ENCODE data around the gene SLC10A3.
A peak's percentile ranks its signal among the peaks of the same experiment; 100 is the strongest.

Gene SLC10A3

DNA sequence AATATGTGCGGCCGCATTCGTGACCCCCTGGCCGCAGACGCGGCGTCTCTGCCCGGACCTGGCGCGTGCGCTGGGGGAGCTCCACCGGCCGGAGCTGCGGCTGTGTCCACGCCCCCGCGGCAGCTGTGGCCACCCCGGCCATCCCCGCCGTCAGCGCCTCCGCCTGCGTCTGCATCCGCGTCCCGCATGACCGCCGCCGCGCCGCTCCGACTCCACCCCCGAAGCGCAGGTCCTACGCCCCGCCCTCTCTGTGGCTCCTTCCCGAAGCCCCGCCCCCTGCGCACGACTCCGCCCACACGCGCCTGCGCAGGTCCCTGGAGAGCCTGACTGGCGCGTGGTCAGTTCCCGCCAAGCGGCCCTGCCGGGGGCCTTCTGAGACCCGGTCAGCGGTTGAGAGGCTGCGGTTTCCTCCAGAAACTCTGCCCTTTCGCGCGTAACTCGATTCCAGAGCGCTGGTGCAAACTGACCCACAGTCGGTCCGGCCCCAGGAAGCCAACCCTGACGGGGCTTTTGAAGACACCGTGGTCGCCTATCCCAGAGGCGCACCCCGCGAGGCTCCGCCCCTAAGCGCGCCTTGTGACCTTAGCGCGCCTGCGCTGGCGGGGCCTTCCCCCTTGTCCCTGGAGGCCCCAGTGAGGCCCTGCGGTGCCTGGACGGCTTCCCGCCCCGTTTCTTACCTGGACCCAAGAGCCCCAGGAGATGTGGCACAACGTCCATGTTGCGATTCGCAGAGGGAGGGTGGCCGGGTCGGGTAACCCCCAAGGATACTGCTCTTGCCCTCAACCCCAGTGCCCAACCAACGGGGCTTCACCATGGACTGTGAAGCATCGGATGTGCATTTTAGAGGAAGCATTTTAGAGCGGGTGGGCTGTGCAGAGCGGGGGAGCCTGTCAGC is 11.5 kb downstream of the SLC10A3 start, which contains the start of gene LAGE3:
LAGE3 (minus strand) TSS at position 554 of the 895 bp plus-strand sequence; CDS start at position 188, 366 bp downstream.
- Histone ChIP-seq H3K27me3 (ENCODE audit: control insufficient read depth, insufficient read depth, low read length) (no peaks in the 10 kb centered on the region), H3K9ac (ENCODE audit: low read depth, low read length) (peak within 1 kb of the TSS; percentile 37), H3K4me3 (ENCODE audit: low read depth, low read length) (peak within 1 kb of the TSS; percentile 66)

DNA sequence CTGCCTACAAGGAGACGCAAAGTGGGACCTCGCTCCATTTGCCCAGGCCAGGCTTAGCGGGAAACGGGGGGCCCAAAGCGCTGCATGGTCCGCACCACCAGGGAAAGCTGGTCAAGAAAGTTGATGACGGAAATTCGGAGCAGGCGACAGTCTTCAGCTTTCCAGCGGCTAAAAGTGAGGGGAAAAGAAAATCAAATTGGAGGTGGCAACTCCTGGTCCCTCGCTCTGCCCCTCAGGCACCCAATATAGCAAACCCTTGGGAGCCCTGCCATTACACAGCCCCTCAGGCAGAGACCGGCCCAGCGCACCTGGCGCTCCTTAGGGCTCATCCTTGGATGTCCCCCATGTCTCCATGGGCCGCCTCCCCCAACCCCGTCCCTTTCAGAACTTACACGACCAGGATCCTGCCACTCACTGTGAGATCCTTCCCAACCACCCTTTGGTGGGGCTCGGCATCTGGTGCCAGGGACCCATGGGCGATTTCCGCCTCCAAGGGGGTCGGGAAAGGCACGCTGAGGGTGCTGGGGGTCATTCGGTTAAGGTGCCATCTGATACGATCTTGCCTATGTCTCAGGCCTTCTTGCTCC is 12.4 kb downstream of the SLC10A3 start:
- H3K4me3 ChIP-seq (ENCODE audit: low read depth, low read length), result peak overlapping the region; percentile 66
- H3K9ac ChIP-seq (ENCODE audit: low read depth, low read length), result peak overlapping the region; percentile 37
- H3K9me3 ChIP-seq (ENCODE audit: control insufficient read depth, insufficient read depth, low read length), result no peaks in the 10 kb centered on the region
- H3K27me3 ChIP-seq (ENCODE audit: control insufficient read depth, insufficient read depth, low read length), result no peaks in the 10 kb centered on the region
- no peaks in the 10 kb centered on the region for H3K4me1 ChIP-seq (ENCODE audit: control insufficient read depth, insufficient read depth, low read length)
- H3K36me3 ChIP-seq (ENCODE audit: control insufficient read depth, insufficient read depth, low read length), result peaks cover 7% of the 10 kb centered on the region

More for the DNA sequence above, 11.5 kb downstream of the SLC10A3 start, which contains the start of gene LAGE3:
- Histone ChIP-seq H3K36me3 (ENCODE audit: control insufficient read depth, insufficient read depth, low read length) (peaks cover under 1% of the 10 kb centered on the region), H3K4me1 (ENCODE audit: control insufficient read depth, insufficient read depth, low read length) (no peaks in the 10 kb centered on the region), H3K9me3 (ENCODE audit: control insufficient read depth, insufficient read depth, low read length) (peaks cover 5% of the 10 kb centered on the region)

DNA sequence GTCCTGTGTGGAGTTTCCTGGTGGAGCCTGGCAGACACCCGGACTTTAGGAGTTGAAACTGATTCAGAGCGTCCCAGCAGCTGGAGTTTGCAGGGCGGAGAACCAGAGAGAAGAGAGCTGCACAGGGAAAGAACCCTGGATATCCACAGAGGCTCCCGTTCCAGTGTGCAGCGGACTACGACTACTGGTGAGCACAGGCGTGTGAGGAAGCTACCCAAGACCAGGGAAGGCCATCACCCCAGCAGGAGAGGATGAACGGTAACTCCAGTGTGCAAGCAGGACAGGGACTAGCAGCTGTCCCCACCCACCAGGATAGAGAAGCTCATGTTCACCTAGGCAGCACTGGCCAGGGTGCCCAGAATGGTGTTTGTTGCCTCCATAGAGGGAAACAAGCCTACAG is 13.6 kb downstream of the SLC10A3 start:
- Histone ChIP-seq H3K9ac (ENCODE audit: low read depth, low read length) (no peak overlapping the region), H3K27me3 (ENCODE audit: control insufficient read depth, insufficient read depth, low read length) (no peaks in the 10 kb centered on the region), H3K36me3 (ENCODE audit: control insufficient read depth, insufficient read depth, low read length) (peaks cover 13% of the 10 kb centered on the region), H3K9me3 (ENCODE audit: control insufficient read depth, insufficient read depth, low read length) (no peaks in the 10 kb centered on the region), H3K4me1 (ENCODE audit: control insufficient read depth, insufficient read depth, low read length) (no peaks in the 10 kb centered on the region), H3K4me3 (ENCODE audit: low read depth, low read length) (no peak overlapping the region)

DNA sequence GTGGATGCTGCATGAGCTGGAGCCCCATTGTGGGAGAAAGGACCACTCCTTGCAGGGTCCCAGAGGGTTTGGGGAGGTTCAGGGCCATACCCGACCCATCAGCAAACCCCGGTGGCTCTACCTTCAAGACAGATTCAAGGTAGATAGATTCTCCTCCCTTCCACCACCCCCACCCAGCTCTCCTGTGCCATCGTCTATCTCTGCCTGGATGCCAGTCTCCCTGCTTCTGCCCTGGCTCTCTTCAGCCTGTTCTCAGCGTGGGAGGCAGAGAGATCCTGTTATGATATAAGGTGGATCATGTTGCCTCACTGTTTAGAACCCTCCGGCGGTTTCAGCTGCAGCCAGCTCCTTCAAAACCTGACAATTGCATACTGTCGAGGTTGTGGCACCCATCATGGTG is 16.7 kb downstream of the SLC10A3 start:
- H3K27me3 ChIP-seq (ENCODE audit: control insufficient read depth, insufficient read depth, low read length), result no peaks in the 10 kb centered on the region
- no peaks in the 10 kb centered on the region for H3K9me3 ChIP-seq (ENCODE audit: control insufficient read depth, insufficient read depth, low read length)
- H3K9ac ChIP-seq (ENCODE audit: low read depth, low read length), result no peak overlapping the region
- no peaks in the 10 kb centered on the region for H3K4me1 ChIP-seq (ENCODE audit: control insufficient read depth, insufficient read depth, low read length)
- no peak overlapping the region for H3K4me3 ChIP-seq (ENCODE audit: low read depth, low read length)
- peaks cover 36% of the 10 kb centered on the region for H3K36me3 ChIP-seq (ENCODE audit: control insufficient read depth, insufficient read depth, low read length)

DNA sequence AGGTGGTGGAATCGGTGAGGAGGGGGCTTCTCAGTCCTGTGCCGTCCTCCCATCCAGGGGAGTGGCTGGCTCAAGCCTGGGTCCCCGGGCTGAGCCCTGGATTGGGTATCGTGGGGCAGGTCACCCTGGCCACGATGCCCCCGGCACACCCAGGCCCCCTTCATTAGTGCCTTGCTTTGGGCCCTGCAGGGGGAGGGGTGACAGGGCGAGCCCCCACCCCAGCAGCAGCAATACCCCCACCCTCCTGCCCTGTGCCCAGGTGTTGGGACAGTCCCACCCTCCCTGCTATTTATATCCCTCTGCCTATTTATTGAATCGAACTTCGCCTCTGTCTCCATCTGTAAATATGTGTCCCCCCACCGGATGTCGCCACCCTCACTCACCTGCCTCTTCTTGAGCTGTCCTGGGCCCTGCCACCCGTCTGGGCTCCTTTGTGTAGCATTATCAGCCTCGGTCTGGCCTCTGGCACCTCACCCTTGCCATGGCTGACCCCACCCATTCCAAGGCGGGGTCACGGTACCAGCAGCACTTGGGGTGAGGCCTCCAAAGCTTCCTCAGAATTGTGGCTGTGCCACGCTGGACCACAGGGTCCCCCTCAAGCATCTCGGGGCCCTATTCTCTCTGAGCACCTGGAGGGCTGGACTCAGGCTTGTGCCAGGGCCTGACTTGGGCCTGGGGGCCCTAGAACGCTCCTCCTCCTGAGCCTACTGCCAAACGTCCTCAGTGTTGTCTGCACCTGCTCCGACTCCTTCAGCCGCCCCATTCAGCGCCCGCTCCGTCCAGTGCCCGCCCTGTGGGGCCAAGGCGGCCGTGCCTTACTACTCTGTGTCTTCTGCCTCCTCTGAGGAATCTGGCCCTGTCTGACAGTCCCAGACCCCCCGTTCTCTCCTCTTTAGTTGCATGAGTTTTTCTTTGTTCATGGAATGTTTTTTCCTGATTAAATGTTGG is 17.5 kb downstream of the SLC10A3 start:
- peaks cover 43% of the 10 kb centered on the region for H3K36me3 ChIP-seq (ENCODE audit: control insufficient read depth, insufficient read depth, low read length)
- H3K27me3 ChIP-seq (ENCODE audit: control insufficient read depth, insufficient read depth, low read length), result no peaks in the 10 kb centered on the region
- H3K4me3 ChIP-seq (ENCODE audit: low read depth, low read length), result no peak overlapping the region
- no peak overlapping the region for H3K9ac ChIP-seq (ENCODE audit: low read depth, low read length)
- no peaks in the 10 kb centered on the region for H3K9me3 ChIP-seq (ENCODE audit: control insufficient read depth, insufficient read depth, low read length)
- no peaks in the 10 kb centered on the region for H3K4me1 ChIP-seq (ENCODE audit: control insufficient read depth, insufficient read depth, low read length)

DNA sequence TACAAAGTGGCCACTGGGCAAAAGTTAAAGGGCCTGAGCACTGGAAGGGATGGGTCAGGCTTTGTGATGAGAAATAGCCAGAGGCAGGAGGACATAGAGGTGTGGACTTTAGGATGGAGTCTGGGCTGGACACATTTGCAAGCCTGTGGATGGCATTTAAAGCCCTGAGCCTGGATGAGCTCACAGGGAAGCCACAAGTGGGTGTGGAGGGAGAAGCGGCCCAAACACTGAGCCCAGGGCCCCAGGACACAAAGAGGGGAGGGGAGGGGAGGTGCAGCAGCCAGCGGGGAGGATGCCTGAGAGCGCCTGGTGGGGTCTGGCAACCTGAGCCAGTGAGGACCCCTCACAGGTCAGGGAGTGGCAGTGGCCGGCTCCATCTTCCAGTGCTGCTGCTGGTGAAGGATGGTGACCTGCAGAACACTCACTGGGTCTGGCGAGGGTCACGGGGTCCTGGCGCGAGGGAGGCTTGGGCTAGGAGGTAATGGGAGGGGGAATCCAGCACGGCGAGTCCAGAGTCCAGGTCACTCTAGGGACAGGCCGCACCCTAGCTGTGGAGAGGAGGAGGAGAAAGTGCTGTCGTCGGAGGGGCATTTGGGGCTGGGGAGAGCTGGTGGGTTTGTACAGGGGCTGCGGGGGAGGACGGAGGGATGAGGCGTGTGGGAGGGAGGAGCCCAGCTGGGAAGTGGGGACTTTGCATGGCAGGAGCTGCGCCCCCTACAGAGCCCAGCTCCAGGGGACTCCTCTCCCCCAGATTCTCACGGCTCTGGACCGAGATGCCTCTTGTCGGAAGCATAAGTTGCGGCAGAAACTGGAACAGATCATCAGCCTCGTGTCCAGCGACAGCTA is 18.4 kb downstream of the SLC10A3 start:
- no peak overlapping the region for H3K4me3 ChIP-seq (ENCODE audit: low read depth, low read length)
- H3K9me3 ChIP-seq (ENCODE audit: control insufficient read depth, insufficient read depth, low read length), result no peaks in the 10 kb centered on the region
- H3K36me3 ChIP-seq (ENCODE audit: control insufficient read depth, insufficient read depth, low read length), result peaks cover 44% of the 10 kb centered on the region
- H3K27me3 ChIP-seq (ENCODE audit: control insufficient read depth, insufficient read depth, low read length), result no peaks in the 10 kb centered on the region
- H3K9ac ChIP-seq (ENCODE audit: low read depth, low read length), result no peak overlapping the region
- no peaks in the 10 kb centered on the region for H3K4me1 ChIP-seq (ENCODE audit: control insufficient read depth, insufficient read depth, low read length)

DNA sequence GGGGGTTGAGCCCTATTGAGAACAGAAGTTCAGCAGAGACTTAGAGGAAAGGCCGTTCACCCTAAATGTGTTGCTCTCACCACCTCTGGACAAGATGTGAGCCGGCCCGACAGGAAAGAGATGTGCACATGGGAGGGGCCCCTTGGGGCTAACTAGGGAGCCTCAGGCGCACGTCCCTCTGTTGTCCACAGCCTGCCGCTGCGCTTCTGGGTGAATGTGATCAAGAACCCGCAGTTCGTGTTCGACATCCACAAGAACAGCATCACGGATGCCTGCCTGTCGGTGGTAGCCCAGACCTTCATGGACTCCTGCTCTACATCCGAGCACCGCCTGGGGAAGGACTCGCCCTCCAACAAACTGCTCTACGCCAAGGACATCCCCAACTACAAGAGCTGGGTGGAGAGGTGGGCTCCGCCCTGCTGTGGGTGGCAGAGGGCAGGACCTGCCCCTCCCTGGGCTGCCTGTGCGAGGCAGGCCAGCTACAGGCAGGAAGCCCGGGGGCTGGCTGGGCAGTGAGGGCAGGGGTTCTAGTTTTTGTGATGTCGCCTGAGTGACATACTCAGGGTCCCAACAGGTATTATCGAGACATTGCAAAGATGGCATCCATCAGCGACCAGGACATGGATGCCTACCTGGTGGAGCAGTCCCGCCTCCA is 19.4 kb downstream of the SLC10A3 start:
- H3K27me3 ChIP-seq (ENCODE audit: control insufficient read depth, insufficient read depth, low read length), result no peaks in the 10 kb centered on the region

DNA sequence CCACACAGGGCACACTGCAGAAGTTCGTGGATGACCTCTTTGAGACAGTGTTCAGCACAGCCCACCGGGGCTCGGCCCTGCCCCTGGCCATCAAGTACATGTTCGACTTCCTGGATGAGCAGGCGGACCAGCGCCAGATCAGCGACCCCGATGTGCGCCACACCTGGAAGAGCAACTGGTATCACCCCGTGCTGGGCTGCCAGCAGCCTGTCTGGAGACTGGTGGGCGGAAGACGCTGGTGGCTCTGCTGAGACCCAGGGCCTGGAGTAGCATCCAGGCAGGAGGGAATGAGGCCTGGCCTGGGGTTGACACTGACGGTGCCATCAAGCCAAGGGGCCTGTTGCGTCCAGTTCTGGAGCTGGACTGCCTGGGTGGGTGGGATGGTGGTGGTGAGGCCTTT is 20.0 kb downstream of the SLC10A3 start:
- Histone ChIP-seq H3K9me3 (ENCODE audit: control insufficient read depth, insufficient read depth, low read length) (no peaks in the 10 kb centered on the region), H3K9ac (ENCODE audit: low read depth, low read length) (no peak overlapping the region), H3K27me3 (ENCODE audit: control insufficient read depth, insufficient read depth, low read length) (no peaks in the 10 kb centered on the region), H3K4me3 (ENCODE audit: low read depth, low read length) (no peak overlapping the region), H3K36me3 (ENCODE audit: control insufficient read depth, insufficient read depth, low read length) (peaks cover 58% of the 10 kb centered on the region), H3K4me1 (ENCODE audit: control insufficient read depth, insufficient read depth, low read length) (no peaks in the 10 kb centered on the region)

More for the DNA sequence above, 19.4 kb downstream of the SLC10A3 start:
- H3K9me3 ChIP-seq (ENCODE audit: control insufficient read depth, insufficient read depth, low read length), result no peaks in the 10 kb centered on the region
- no peak overlapping the region for H3K9ac ChIP-seq (ENCODE audit: low read depth, low read length)
- H3K4me3 ChIP-seq (ENCODE audit: low read depth, low read length), result no peak overlapping the region
- no peaks in the 10 kb centered on the region for H3K4me1 ChIP-seq (ENCODE audit: control insufficient read depth, insufficient read depth, low read length)
- peaks cover 52% of the 10 kb centered on the region for H3K36me3 ChIP-seq (ENCODE audit: control insufficient read depth, insufficient read depth, low read length)

DNA sequence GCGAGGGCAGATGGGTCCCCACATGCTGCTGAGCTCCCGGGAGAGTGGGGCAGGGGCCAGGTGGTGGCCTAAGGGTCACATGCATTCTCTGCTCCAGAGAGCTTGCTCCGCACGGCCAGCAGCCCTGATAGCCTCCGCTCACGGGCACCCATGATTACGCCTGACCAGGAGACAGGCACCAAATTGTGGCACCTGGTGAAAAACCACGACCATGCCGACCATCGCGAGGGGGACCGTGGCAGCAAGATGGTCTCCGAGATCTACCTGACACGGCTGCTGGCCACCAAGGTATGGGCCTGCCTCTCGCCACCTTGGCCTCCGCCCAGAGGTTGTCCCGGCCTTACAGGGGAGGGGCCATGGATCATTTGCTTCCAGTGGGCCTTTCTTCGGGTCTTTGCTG is 20.5 kb downstream of the SLC10A3 start:
- no peaks in the 10 kb centered on the region for H3K27me3 ChIP-seq (ENCODE audit: control insufficient read depth, insufficient read depth, low read length)
- no peaks in the 10 kb centered on the region for H3K4me1 ChIP-seq (ENCODE audit: control insufficient read depth, insufficient read depth, low read length)
- H3K9me3 ChIP-seq (ENCODE audit: control insufficient read depth, insufficient read depth, low read length), result no peaks in the 10 kb centered on the region
- H3K4me3 ChIP-seq (ENCODE audit: low read depth, low read length), result no peak overlapping the region
- no peak overlapping the region for H3K9ac ChIP-seq (ENCODE audit: low read depth, low read length)
- peaks cover 63% of the 10 kb centered on the region for H3K36me3 ChIP-seq (ENCODE audit: control insufficient read depth, insufficient read depth, low read length)

DNA sequence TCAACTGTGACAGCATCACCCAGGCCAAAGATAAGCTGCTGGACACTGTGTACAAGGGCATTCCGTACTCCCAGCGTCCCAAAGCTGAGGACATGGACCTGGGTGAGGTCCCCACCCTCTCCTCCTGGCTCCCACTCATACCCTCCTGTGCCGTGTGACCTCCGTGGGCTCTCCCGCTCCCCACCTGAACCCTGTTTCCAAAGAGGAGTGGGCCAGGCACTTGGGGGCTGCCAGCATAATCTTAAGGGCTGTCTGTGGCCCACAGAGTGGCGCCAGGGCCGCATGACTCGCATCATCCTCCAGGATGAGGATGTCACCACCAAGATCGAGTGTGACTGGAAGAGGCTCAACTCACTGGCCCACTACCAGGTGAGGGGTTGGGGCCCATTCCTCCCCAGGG is 21.3 kb downstream of the SLC10A3 start:
- Histone ChIP-seq H3K9ac (ENCODE audit: low read depth, low read length) (no peak overlapping the region), H3K4me1 (ENCODE audit: control insufficient read depth, insufficient read depth, low read length) (no peaks in the 10 kb centered on the region), H3K9me3 (ENCODE audit: control insufficient read depth, insufficient read depth, low read length) (no peaks in the 10 kb centered on the region), H3K36me3 (ENCODE audit: control insufficient read depth, insufficient read depth, low read length) (peaks cover 70% of the 10 kb centered on the region), H3K4me3 (ENCODE audit: low read depth, low read length) (no peak overlapping the region), H3K27me3 (ENCODE audit: control insufficient read depth, insufficient read depth, low read length) (no peaks in the 10 kb centered on the region)
